SKM-1 (cell line): Measurements from ENCODE around the gene GLIS1.

ENCODE experiments used
- DNase-seq: peaks from one replicate; lab custom pipeline; 2025; ENCODE audit not compliant: unreplicated experiment; lab: John Stamatoyannopoulos, UW

GLIS1 gene

DNA sequence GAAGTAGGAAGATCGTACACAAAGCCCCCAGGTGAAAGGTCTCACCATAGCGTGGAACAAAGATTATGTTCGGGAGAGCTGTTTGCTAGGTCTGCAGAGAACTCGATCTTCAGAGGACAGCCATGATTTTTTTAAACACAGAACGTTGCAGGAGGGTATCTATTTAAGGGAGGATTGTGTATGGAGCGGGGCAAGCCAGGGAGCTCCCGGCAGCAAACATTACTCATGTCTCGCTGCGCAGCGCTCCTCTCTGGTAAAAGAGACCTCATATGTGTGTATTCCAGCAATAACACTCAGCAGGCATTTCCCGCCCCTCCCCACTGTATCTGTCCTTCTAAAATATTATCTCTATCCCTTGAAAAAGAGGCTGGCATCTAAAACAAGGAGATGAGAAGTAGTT is 2.7 kb downstream of the GLIS1 start:
- DNase-seq = no peak

DNA sequence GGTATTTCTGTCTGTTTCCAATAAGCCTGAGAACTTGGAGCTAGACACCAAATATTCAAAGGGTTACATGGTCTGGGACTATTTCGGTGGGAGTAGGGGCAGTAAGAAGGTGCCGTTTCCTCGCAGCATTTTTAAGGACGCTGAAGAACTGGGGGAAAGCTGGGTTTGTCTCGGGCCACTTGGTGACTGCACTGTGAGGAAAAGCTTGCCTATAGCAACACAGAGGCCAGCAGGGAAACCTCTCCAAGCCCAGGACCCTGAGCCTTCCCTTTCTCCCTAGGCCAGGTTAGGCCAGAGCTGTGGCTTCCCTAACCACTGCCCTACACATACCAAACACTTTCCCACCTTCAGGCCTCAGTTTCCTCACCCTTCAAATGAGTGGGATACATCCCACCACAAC is 3.3 kb downstream of the GLIS1 start:
- DNase-seq = no peak

GRCh38 chr1:53735261-53735660 is 3.7 kb downstream of the GLIS1 start:
- no peak for DNase-seq

DNA sequence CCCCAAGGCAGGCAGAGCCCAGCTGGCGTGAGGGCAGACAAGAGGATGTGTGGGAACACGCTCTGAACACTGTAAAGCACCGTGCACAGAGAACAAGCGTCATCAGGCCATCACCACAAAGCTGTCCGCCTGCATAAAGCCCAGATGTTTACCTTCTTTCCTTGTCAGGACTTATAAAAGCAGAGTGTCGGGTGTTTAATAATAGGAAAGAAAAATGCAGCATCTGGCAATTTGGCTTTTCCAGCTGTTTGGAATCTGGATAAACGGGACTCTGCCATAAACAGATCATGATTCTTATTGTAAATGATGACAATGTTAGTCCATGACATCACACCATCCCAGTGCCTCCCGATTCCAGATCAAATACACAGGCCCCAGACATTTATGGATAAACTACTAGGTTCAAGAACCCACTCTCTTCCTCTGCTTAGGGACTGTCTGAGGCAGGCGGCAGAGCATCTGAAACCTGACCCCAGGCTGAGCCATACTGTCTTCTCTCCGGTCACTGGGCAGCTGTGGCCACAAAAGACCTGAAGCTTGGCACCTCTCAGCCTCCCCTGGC is 4.2 kb downstream of the GLIS1 start:
- no peak for DNase-seq

DNA sequence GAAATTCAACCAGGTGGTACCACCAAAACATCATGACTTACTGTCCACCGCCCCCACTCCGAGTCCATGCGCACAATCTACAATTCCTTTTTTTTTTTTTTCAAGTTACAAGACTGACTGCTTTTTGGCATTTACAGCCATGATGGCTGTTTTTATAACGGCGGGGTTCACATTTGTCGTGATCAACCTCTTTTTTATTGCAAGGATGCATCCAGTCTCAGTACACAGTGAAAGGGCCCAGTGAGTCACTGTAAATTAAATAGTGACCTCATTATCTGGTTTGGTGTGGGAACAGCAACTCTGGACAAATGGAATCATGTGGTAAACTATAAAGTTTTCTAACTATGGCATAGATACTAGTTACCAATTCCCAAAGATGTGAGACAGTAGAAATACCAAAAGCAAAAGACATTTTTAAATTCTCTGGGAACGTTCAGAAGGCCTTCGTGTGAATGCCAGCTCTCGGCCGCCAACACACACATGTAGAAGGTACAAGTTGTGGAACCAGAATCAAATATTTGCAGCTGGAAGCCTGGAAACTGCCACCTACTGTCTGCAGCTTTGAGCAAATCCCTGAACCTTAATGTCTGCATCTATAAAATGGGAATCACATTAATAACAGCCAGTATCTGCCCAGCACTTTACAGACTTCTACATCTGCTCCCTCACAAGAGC is 4.9 kb downstream of the GLIS1 start:
- no peak for DNase-seq

GRCh38 chr1:53733447-53733931 is 5.5 kb downstream of the GLIS1 start:
- no peak for DNase-seq

DNA sequence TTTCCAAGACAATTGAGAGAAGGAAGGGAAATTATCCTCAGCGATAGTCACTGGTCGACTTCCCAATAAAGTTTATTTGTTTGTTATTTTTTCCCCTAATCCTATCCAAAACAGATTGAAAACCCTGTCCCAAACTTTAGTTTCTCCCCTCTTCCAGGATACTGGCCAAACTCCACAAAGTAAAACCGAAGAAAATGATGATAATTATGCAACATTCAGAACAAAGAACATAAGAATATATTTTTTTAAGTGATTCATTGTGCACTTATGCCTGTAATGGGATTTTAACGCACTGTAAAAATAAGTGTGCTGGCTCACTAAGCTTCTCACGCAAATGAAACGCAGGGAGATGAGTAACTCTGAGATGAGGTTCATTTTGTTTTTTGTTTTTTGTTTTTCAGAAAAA is 6.0 kb downstream of the GLIS1 start:
- DNase-seq = no peak

- no peak for DNase-seq
Observed at GRCh38 chr1:53732409-53732808, 6.6 kb downstream of the GLIS1 start.

DNA sequence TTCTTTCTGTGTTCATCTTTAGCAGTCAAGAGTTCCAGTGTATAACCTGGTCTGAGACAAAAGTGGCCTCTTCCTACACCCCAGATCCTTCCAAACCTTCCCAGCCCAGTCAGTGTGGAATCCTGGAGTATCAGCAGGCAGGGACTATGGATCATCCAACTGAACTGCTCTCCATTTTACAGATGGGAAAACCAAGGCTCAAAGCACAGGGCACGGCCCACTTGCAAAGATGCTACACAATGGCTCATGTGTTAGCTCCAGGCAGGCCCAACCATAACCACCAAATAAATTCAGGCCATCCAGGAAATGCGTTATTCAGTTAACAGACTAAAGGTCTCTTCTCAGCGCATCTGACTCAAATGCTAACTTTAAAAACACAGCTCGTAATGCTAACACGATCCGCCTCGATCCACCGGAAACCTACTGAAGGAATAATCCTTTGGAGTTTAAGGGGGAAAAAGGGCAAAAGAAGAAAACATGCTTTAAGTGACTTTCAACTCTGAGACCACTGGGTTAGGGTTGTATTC is 7.1 kb downstream of the GLIS1 start:
- DNase-seq = no peak

- no peak for DNase-seq
Observed at GRCh38 chr1:53731043-53731600, 7.8 kb downstream of the GLIS1 start.

GRCh38 chr1:53730224-53730865 is 8.6 kb downstream of the GLIS1 start:
- DNase-seq = no peak

- no peak for DNase-seq
Observed at GRCh38 chr1:53729456-53730223, 9.3 kb downstream of the GLIS1 start.

DNA sequence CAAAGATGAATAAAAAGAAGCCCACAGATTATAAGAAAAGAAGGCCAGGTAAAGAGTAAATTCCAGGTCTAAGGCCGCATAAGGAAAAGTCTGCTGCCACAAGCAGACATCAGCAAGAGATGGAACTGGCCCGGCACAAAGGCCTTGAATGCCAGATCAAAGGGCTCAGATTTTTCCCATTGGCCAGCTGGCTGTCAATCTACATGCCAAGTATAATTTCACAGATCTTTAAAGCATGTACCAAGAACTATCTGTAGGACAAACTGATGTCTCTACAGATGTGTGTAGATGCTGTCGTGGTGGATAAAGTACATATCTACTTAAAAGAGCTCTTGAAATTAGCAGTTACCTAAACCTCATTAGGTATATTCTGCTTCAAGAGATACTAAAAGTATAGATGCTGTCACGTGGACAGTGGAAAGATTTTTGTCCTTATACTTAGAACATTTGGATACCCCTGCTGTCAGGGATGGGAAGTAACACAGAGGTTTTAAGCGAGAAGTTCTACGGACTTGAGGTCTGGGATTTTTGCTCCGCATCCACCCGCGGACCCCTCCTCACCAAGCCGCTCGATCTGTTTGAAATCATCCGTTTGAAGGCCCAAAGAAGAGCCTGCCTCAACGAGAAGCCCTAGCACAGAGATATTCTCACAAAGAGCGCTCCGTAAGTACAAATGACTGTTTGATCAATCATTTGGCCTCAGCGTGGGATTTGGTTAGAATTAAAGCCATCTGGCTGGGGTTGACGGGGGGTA is 10.1 kb downstream of the GLIS1 start:
- DNase-seq = no peak

GRCh38 chr1:53728196-53728595 is 10.8 kb downstream of the GLIS1 start:
- DNase-seq = no peak

DNA sequence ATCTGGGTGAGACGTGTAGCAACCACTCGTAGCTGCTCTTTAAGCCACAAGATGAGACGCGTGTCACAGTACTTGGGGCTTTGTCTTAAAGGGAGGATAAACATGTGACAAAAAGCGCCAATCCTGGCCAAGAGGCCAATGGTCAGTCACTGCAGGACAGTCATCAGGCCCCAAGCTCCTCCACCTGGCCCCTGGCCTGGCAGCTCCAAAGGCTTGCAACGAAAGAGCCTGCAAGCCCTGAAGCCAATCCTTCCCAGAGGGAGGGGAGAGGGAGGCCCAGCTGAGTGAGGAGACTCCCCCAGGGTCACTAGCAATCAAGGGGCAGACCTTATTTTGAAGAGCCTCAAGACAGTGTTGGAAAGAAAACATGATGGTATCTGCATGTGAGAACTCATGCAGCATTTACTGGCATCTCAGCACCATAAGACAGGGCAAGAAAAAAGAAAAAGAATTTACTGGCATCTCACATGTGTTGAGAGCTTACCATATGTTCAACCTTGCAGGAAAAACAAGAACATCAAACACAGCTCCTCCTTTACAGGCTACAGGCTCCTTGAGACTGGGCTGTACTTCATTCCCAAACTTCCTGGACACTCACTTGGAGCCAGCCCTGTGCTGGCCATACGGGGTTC is 11.4 kb downstream of the GLIS1 start:
- no peak for DNase-seq

DNA sequence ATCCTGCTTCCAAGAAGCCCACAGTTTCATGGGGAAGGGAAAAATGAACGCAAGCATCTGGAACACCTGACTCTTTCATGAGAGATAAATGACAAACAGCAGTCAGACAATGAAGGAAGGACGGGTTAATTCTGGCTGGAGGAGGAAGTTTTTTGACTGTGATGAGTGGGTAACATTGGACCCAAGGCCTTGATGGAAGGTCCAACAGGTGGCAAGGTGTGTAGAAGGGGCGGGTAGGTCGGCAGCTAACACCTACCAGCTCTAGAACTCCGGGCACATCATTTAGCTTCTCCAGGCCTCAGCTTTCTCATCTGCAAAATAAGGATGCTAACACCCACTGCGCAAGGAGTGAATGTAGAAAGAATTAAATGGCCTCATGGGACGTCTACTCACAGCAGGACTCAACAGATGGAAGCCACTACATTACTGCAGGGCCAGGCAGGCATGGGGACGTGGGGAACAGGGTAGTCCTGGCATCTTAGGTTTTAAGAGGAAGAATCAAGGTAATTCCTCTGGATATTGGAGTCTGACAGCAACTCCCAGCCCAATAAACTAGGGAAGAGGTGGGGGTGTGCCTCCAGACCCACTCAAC is 12.9 kb downstream of the GLIS1 start:
- no peak for DNase-seq

GRCh38 chr1:53725238-53725689 is 13.7 kb downstream of the GLIS1 start:
- DNase-seq = no peak

- DNase-seq = no peak
Observed at GRCh38 chr1:53722025-53722424, 16.9 kb downstream of the GLIS1 start.

DNA sequence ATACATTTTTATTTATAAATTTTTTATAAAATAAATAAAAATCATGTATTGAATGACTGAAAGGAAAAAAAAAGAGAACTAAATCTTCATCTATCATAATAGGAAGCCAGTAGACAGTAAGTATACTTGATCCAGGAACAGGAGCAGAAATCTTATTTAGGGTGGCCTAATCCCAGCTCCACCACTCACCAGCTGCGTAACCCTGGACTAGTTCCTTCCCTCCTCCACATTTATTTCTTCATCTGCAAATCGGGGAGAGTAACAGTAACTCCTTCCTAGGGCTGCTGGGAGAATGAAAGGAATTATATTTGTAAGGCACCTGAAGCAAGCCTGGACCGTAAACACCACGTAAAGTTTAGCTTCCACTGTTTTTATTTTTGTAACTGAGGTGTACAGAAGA is 17.9 kb downstream of the GLIS1 start:
- DNase-seq = no peak

GRCh38 chr1:53719469-53719868 is 19.5 kb downstream of the GLIS1 start:
- DNase-seq = no peak
